ENCODE results near the gene ARHGAP21.

GRCh38 chr10:24697080-24697479 lies 26.6 kb downstream of the ARHGAP21 start:
- TF ChIP-seq, protein P1, sequence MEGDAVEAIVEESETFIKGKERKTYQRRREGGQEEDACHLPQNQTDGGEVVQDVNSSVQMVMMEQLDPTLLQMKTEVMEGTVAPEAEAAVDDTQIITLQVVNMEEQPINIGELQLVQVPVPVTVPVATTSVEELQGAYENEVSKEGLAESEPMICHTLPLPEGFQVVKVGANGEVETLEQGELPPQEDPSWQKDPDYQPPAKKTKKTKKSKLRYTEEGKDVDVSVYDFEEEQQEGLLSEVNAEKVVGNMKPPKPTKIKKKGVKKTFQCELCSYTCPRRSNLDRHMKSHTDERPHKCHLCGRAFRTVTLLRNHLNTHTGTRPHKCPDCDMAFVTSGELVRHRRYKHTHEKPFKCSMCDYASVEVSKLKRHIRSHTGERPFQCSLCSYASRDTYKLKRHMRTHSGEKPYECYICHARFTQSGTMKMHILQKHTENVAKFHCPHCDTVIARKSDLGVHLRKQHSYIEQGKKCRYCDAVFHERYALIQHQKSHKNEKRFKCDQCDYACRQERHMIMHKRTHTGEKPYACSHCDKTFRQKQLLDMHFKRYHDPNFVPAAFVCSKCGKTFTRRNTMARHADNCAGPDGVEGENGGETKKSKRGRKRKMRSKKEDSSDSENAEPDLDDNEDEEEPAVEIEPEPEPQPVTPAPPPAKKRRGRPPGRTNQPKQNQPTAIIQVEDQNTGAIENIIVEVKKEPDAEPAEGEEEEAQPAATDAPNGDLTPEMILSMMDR (IDR thresholded peaks at IDR 0.05) = no peak
- no peak for TF ChIP-seq EZH2 (IDR thresholded peaks at IDR 0.05; ENCODE audit: borderline replicate concordance, insufficient read depth, low read depth, low read length, poor library complexity, severe bottlenecking)

Data from B cell (primary cell).